HL-60 (cell line): ENCODE results near the gene CSNK1A1L.

Experiments used
- CTCF ChIP-seq: IDR thresholded peaks from one replicate; pipeline ENCODE4 v1.5.1; 2011; ENCODE audit warnings: low read length, control low read depth, inconsistent platforms; ENCODE audit not compliant: insufficient read depth
- POLR2AphosphoS5 ChIP-seq: IDR thresholded peaks from 2 replicates; pipeline ENCODE4 v1.6.1; 2012; ENCODE audit warnings: low read depth

- TF ChIP-seq CTCF (no peak), POLR2AphosphoS5 (no peak)
Observed at GRCh38 chr13:37065890-37066526, 39.5 kb downstream of the CSNK1A1L start.
